NCI-H146 treated with DMSO at 0.1 percent for 48 hours (cell line): ENCODE measurements around the gene CAMTA1.

Experiments
- DNase-seq: peaks from one replicate; lab custom pipeline; 2025; ENCODE audit not compliant: unreplicated experiment; lab: John Stamatoyannopoulos, UW

The CAMTA1 gene

DNA sequence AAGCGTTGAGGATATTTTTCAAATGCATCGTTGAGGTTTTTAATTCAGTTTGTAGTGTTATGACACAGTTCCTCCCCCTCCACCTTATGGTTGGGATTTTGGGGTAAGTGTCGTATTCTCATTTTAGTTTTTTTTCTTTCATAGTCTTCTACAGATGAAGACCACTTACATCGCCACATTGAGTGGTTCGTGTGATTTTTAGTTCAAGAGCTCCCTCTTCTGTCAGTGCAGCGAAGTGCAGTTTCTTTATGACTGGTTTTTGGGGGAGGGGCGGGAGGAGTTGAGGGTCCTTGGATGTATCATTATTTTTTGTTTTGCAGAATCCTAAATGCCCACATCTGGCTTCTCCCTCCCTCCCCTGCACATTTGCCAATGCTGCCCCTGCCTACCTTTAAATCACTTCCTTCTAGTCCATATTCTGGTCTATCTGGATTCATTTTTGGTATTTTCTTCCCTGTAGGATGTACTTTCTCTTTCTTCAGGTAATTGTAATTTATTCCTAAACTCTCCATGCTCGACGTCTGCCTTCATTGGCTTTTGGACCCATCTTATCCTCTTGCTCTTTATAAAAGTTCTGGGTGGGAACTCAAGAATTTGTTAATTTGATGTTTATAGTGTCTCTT is 433.1 kb downstream of the CAMTA1 start:
- peak; percentile 29 for DNase-seq

DNA sequence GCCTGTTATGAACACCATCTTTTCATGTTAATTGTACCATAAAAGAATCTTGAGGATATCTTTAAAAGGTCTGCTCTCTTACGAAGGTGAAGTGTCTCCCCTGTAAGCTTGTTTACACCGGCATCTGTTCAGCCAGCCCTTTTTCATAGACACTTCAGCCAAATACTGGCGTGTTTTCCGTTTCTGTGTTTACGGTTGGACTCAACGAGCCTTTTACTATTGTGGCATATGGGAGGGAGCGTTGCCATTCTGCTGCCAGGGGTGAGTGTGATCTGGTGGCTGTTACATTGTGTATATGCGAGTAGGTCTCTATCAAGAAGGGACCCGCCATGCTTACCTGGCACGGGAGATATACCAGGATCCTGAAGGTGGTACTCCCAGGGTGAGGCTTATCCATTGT is 433.8 kb downstream of the CAMTA1 start:
- no peak for DNase-seq

DNA sequence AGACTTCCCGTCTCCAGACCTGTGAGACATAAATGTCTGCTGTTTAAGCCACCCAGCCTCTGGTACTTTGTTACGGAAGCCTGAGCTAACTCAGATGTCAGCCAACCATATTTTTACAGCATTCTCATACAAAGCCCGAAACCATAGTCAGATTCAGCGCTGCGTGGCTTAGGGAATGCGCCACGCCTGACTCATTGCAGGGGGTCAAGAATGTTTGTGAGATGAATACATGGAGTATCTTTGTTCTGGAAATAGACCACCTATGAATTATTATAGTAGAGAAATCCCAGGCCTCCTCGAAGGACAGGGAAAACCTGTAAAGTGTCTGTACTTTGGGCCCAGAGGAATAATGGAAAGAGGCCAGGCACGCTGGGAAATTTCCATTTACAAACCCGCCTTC is 434.8 kb downstream of the CAMTA1 start:
- DNase-seq: no peak

DNA sequence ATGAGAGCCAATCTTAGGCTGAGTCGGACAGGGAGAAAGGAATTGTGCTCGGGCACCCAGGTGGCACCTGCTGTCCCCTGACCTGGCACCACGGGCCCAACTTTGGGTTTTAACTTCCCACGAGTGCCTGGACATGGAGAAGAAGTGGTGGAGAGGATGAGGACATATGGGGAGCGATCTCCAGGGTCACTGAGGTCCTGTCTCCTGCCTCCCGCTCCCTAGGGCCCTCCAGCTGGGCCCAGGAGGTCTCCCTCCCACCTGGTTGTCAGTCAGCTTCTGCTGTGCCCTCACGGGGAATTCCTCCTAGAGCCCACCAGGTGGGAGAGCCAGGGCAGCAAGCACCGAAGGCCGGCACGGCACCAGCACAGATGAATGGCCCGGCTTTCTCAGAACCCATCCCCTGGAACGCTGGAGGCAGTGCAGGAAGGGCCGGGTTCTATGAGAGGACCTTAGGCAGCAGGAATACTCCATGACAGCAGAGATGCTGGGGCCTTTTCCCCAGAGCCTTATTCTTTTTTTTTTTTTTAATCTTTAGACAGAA is 435.5 kb downstream of the CAMTA1 start:
- DNase-seq: no peak

DNA sequence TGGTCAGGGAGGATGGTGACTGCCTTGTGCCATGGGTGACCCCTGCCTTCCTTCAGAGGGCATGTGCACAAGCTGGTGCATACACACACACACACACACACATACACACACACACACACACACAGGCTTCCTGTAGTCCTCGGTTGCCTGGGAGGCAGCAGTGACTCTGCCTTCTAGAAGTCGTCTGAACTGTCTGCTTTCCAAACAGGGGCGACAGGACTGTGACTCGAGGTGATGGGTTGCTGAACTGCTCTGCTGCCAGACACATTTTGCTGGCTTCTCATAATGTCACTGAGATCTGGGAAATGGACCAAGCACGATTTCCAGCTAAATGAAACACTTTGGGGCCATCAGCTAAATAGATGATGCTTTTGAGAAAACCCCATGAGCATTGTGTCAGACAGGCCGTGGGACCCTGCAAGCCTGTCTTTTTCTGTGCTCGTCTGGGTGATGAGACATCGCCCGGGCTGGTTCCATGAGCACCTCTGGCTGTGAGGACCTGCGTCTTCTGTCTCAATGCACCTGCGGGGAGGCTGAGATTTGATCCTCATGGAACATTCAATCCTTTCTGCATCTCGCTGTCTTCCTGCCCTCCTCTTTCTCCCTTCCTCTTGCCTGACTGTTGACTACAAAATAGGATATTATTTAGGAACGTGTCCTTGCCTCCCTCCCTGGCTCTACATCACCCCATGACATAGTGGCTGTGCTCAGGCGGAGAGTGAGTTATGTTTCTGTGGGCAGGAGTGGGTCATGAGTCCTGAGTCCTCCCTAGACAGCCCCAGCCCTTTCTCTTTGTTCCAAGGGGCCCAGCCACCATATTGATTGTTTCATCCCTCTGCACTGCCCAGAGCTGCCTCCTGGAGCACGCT is 436.8 kb downstream of the CAMTA1 start:
- no peak for DNase-seq

DNA sequence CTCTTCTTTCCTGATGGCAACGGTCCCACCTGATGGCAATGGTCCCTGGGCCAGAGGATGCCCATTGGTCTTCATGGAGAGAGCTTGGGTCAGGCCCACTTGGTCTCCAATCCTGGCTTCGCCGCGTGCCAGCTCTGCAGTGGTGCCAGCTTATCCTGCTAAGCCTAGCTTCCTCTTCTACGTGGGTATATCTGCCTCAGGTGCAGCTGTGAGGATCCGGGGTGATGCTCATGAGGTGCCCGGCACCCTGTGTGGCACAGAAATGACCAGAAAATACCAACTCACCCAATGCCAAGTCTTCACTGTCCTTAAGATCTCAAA is 437.4 kb downstream of the CAMTA1 start:
- no peak for DNase-seq

DNA sequence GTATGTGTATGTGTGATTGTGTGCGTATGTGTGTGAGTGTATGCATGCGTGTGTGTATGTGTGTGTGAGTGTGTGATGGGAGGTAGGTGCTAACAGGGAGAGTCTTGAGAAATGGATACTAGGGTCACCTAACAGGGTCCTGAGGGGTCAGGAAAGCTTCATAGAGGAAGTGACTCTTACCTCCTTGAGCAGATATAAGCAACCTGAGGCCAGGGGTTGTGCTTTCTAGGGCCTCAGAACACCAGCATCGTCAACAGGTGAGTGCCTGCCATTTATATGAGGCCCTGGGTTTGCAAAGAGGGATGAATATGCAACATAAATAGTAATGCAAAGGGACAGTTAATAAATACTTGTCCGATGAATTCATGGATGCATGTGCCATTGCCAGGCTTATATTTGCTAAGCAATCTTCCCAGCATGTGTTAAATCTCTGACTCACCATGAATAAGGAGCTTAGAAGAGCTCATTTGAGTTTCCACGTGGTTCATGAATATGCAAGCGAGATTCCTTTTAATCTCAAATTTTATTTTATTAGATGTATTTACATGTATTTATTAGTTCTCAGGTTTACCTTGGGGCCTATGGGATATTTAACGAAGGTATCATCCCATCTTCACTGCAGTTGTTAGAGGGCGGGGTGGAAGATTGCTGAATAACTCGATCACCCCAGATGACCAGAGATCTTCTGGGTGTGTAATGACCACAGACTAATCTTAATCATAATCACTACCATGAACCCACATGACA is 438.3 kb downstream of the CAMTA1 start:
- peak; percentile 55 for DNase-seq

DNA sequence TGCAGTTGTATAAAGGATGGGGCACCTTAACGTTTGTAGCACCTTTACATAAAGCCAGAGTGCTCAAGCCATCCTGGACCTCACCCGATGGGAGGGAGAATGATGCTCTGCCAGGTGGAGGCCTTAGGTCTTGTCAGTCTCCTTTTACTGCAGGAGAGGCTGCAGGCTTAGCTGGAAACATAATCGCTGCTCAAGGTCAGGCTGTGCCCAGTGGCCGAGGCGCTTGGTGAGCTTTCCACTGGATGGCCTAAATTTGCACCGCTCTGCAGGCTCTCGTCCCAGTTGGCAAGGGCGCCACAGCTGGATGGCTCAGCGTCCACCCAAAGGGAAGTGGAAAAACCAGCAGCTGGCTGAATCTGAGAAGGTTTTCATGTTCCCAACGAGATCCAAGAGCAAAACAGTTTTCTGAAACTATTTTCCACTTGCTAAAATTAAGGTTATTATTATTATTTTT is 438.9 kb downstream of the CAMTA1 start:
- DNase-seq: peak; percentile 15

DNA sequence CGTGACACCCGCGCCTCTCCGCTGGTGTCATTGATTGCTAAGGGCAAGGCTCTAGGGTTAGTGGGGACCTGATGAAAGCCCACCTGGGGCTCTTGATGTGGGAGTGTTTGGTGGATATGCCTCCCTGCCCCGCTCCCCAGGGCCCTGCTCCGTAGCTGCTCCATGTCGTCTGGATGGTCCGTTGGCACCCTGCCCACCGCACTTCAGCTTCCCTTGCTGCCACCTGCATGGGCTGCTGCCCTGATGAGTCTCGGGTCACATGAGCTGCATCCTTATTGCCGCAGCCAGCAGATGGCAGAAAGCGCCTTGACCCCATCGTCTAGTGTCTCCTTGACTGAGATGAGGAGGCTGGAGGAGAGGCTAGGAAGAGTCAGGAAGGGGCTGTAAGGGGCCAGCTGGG is 439.4 kb downstream of the CAMTA1 start:
- DNase-seq: no peak

DNA sequence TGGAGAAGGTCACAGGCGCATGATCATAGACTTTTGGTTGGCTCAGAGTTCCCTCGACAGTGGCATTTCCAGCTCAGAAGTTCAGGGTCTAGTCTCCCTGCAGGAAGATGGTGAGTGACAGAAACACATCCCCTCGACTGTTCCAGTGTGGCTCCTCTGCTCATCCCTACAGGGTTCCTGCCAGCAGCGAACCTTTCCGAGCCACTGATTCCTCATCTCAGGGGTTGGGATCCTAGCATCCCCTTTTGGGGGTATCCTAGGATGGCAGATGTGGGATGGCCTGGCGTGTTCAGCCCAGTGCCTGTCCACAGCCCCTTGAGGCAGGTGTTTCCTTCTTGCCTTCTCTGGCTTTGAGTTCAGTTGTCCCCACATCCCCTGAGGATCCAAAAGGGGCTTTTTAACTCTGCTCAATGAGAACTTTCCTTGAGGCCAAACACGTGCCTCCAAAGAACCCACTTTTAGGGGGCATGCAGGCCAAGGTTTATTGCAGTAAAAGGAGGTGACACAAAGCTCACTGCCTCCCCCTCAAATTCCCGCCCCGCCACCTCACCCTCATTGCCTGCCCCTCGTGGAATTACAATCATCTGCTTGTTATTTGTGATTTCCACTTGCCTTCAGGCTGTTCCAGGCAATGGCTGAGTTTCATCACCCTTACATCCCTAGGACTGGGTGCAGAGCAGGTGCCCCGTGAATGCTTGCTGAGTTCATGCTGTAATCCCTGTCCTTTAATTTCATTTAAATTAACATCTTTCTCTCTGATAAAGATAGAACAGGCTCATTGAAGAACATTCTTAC is 440.7 kb downstream of the CAMTA1 start:
- no peak for DNase-seq

DNA sequence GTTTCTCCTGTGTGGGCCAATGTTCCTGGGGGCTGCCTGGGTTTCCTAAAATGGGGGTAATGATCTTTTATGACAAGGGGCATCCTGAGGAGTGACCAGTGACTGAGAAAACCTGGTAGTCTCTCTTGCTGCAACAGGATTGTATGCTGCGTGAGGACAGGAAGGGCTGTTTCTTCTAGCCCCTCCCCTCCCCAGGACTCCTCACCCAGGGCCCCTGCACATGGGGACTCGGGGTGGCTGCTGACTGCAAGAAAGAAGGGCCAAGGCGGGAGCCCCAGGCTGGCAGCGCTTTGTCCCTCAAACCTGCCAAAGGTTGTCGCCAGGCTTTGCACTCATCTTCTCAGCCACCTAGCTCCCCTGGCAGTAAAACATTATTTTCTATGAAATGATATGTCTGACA is 442.4 kb downstream of the CAMTA1 start:
- no peak for DNase-seq

DNA sequence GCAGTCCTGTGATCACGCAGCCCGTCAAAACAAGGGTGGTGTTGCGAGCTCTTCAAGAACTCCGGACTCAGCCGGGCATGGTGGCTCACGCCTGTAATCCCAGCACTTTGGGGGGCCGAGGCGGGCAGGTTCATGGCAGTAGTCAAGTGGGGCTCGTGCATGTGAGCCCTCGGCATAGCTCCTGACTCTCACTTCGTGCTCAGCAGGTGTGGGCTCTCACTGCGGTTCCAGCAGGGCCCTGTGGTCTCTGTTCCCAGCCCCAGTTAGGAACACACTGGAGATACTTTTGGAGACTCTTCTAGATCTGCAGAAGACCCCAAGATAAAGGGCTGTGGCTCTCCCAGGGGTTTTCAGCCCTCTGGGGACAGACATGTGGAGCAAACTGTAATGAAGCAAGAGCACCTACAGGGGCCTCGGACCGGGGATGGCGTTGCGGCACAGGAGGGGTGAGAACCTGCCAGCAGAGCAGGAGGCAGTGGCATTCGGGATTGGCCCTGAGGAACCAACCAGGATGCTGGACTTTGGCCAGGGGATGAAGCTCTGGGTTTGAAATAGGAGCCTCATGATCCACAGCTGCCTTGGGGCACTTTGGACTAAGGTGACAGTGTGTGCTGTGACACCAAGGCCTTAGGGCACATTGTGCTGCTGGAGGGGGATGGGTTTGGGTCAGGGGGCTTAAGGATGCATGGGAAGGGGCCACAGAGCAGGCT is 443.2 kb downstream of the CAMTA1 start:
- DNase-seq: no peak

DNA sequence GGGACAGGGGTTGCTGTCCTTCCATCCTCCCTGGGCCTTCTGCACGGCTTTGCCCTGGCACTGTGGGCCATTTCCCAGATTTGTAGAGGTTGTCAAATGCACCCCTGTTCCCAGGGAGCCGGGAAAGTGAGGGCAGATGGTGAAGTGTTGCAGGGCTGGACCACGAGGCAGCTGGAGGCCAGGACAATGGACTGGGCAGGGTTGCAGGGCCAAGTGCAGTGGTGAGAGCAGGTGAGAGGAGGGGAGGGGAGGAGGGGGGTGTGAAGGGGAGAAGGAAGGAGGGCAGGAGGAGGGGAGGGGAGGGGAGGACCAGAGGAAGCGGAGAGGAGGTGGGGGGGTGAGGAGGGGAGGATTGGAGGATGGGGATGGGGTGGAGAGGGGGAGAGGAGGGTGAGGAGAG is 443.9 kb downstream of the CAMTA1 start:
- DNase-seq: no peak

DNA sequence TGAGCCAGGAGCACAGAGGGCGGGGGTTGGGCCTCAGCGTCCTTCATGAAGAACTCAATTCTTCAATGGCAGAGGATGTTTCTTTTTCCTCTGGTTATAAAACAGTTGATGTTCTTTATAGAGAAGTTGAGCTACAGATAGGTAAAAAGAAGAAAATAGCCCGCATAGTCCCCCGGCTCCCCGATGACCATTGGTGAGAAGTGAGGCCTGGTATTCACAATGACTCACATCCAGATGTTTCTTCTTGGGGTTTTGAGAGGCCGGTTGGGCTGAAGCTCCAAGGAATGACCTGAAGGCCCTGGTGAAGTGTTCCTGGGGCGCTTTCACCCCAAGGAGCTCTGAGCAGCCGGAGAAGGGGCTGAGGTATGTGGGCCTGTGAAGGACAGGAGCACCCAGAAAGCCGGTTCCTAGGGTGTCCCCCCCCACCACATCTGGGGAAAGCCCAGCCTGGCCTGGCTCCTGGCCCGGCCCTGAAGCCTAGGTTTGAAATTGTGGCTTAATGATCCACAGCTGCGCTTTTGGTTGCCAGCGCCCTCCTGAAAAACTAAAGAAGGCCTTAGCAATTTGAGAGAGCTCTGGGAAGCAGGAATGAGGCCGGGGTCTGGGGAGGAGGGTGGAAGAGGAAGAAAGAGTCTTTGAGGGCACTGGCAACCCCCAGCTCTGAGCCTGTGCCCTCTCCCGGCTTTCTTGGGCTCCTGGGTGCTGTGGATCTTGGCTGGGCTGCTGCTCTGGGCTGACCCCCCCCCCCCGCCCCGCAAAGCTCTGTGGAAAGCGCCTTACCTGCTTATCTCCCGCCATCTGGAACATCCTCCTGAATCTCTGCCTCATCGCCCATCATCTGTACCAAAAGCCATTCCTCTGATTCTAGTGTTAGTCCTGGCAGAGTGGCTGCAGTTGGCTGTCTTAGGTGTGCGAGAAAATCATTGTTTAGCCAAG is 444.7 kb downstream of the CAMTA1 start:
- DNase-seq: no peak

DNA sequence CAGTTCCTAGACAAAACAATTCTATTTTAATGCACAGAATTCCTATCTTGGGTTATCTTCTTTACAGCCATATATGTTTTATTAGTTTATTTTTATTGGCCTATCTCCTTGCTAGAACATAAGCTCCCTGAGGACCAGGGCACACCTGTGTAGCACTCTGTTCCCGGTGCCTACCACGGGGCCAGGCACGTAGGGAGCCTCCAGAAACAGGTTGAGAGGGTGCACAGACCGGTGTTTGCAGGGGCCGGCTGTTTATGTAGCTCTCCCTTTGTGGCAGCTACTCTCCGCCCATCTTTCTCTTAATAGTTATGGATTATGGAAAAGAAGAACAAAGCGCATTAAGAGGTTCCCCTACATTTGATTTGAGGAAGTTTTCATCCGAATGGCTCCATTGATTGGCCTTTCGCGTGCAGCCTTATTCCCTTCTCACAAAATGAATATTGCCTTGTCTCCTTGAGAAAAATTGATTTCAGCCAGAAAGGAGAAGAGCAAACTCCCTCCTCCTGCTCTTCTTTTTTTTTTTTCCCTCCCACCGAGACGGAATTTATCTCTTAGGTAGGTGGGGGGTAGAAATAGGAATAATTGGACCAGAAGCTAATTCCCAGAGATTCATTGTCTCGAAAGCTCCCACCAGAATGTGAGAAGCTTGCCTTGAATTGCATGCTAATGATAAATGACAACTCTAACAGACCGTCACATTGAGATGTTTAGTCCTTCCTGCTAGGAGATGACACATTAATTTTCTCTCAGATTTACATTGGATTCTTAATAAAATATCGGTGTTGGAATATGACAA is 447.4 kb downstream of the CAMTA1 start:
- no peak for DNase-seq

DNA sequence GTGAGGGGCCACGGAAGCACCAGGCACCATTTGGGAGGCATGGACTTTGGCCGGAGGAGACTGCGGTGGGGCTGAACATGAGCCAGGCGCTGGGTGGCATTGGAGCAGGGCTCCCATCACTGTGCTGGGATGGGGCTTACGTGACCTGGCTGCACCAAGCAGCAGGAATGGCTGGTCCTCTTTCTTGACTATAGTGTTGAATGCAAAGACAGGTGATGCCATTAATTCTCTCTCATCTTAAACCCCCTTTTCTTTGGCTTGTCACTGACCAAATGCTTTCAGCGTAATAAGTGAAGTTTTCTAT is 447.9 kb downstream of the CAMTA1 start:
- DNase-seq: no peak

DNA sequence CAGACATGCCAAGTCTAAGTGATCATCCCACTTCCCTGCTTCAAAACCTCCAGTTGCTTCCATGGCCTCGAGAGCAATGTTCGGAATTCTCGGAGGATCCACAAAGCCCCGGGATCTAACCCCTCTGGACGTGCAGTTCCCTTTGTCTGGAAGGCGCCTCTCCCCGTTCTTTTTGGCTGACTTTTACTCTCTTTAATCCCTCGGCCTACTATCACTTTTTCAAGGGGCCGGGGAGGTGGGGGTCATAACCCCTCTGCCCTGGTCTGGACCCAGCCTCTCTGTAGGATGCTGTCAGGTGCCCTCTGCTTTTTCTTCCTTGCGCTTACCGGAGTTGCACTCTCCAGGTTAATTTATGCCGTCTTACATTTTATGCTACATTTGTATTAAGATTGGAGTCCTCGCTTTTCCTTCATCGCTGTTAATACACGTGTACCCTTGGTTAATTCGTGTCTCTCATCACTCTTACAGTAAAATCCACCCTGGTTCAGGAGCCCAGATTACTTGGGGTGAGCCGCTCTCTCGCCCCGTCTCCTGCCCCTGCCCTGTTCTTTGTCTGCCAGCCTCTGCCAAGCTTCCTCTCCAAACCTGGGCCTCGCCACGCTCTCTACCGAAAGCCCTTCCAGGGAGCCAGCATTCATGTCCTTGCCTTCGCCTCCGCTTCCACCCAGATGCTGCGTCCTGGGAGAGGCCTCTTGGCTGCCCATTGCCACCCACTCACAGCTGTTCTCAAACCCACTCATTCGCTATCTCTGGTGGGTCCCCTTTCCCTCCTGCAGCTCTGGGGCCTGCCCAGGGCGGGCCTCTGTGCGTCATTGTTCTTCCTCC is 448.6 kb downstream of the CAMTA1 start:
- DNase-seq: no peak

DNA sequence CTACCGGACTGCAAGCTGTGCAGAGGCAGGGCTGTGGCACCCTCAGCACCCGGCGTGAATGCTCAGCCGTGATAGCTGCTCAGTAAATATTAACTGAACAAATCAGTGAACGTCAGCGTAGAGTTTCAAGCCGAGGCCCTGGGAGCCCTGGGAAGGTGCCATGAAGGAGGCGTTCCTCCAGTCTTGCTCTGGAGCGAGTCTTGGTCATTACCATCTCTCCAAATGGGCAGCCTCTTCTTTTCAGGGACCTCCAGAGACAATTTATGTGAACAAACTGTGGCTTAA is 449.2 kb downstream of the CAMTA1 start:
- no peak for DNase-seq
